Gastroesophageal sphincter (tissue), 3 donors: ENCODE results near the gene TMSB10.
A peak's percentile ranks its signal among the peaks of the same experiment; 100 is the strongest.

Source experiments
- POLR2A ChIP-seq, 2 donors: fragments of 450-650 bp; IDR thresholded peaks; one replicate each; pipeline ENCODE4 v1.6.1; 2017; ENCODE audit warnings: antibody characterized with exemption in 2 of 2, mild to moderate bottlenecking in 2 of 2, moderate library complexity in 1 of 2
- TF ChIP-seq, protein P1 (sequence below), 4 experiments: fragments of 200-600 bp in 2 of 4; fragments of 450-650 bp in 2 of 4; sonication (generic) in 1 of 4; IDR thresholded peaks; one replicate each; pipeline ENCODE4 v1.5.1; 2017 to 2019; ENCODE audit warnings: antibody characterized with exemption in 4 of 4, mild to moderate bottlenecking in 2 of 4, moderate library complexity in 2 of 4

DNA sequence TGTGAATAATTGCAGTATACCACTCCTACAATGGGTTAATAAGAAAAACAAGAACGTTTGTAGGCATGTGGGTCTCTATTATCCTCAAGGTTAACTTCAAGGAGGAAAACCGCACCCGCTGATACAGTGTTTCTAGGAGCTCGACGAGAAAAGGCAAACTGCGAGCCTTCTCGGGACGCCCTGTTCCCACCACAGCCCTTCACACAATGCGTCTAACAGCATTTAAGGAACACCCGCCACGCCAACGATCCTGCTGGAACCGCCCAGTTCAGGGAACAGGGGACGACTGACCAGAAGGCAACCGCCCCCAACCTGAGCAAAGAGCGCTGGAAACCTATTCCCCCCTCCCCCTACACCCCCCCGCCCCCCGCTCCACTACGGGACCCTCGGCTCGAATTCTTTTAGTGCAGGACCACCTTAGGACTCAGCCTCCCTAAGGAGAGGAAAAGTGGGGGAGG is 710 bp upstream of the TMSB10 start:
- TF ChIP-seq POLR2A (IDR thresholded peaks at IDR 0.05) = peak; percentile 28 to 31
- TF ChIP-seq, protein P1, sequence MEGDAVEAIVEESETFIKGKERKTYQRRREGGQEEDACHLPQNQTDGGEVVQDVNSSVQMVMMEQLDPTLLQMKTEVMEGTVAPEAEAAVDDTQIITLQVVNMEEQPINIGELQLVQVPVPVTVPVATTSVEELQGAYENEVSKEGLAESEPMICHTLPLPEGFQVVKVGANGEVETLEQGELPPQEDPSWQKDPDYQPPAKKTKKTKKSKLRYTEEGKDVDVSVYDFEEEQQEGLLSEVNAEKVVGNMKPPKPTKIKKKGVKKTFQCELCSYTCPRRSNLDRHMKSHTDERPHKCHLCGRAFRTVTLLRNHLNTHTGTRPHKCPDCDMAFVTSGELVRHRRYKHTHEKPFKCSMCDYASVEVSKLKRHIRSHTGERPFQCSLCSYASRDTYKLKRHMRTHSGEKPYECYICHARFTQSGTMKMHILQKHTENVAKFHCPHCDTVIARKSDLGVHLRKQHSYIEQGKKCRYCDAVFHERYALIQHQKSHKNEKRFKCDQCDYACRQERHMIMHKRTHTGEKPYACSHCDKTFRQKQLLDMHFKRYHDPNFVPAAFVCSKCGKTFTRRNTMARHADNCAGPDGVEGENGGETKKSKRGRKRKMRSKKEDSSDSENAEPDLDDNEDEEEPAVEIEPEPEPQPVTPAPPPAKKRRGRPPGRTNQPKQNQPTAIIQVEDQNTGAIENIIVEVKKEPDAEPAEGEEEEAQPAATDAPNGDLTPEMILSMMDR (IDR thresholded peaks at IDR 0.05) = no peak
